HFFc6 (cell line): ENCODE results near the gene SOBP. TPM values are rescaled to one million over a fixed set of nuclear protein-coding genes. Genes with fewer than 3 reads are reported as not detected.
A peak's percentile ranks its signal among the peaks of the same experiment; 100 is the strongest.

Experiments
- DNase-seq: peaks from one replicate; pipeline ENCODE4 v3.0.0-alpha.2; 2018
- H3K27ac Mint-ChIP-seq: 2 replicates; pipeline ENCODE4 v1.8.0; 2020; ENCODE audit warnings: mild to moderate bottlenecking, mixed read lengths
- H3K27me3 Mint-ChIP-seq: 2 replicates; pipeline ENCODE4 v1.8.0; 2021; ENCODE audit warnings: mild to moderate bottlenecking, moderate library complexity, mixed read lengths; ENCODE audit not compliant: insufficient read depth
- H3K36me3 Mint-ChIP-seq: 2 replicates; pipeline ENCODE4 v1.8.0; 2021; ENCODE audit warnings: low read depth, mixed read lengths
- H3K4me1 Mint-ChIP-seq: 2 replicates; pipeline ENCODE4 v1.8.0; 2020; ENCODE audit warnings: low read depth, mixed read lengths
- H3K4me3 Mint-ChIP-seq: 2 replicates; pipeline ENCODE4 v1.8.0; 2020; ENCODE audit warnings: mild to moderate bottlenecking, moderate library complexity, mixed read lengths
- H3K9me3 Mint-ChIP-seq: 2 replicates; pipeline ENCODE4 v1.8.0; 2020; ENCODE audit warnings: mild to moderate bottlenecking, mixed read lengths
- total RNA-seq, 6 experiments: library from RNA; stranded (reverse); fragmentation: NEBNext Ultra II Directional; extraction: Animal tissue kit (Norgen Biotek cat#: 25700); gene quantifications; 2 replicates in 1 of 6; 3 replicates in 5 of 6; pipeline ENCODE4 v1.2.3, GENCODE V29; 2021
- TF ChIP-seq, protein P1 (sequence below): fragments of 200-600 bp; sonication (generic); IDR thresholded peaks from 2 replicates; pipeline ENCODE4 v1.5.0; 2021; ENCODE audit warnings: antibody characterized with exemption, mild to moderate bottlenecking

Gene SOBP
- total RNA-seq, 6 experiments from 2014 or later: 0.09 to 0.50 (median 0.15) TPM; not detected in 1

DNA sequence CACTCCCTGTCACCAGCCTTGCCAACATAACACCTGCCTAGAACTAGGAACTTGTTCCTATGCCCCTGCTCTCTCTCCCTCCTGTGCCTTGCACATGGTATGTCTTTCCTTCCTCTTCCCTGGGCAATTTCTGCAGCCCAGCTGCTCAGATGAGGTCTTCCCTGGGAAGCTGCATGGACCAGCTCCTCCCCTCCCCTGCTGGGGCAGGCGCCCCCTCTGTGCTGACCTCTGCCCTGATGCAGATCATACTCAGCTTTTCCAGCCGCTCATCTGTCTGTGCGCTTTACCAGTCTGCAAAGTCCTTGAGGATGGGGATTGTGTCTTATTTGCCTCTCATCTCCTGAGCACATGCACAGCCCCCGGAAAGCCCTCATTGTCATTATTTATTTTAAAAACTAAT is 172.4 kb downstream of the SOBP start:
- H3K4me1 Mint-ChIP-seq: peaks cover 42% of the 10 kb centered on the region

GRCh38 chr6:107663308-107663707 is 173.4 kb downstream of the SOBP start:
- TF ChIP-seq, protein P1, sequence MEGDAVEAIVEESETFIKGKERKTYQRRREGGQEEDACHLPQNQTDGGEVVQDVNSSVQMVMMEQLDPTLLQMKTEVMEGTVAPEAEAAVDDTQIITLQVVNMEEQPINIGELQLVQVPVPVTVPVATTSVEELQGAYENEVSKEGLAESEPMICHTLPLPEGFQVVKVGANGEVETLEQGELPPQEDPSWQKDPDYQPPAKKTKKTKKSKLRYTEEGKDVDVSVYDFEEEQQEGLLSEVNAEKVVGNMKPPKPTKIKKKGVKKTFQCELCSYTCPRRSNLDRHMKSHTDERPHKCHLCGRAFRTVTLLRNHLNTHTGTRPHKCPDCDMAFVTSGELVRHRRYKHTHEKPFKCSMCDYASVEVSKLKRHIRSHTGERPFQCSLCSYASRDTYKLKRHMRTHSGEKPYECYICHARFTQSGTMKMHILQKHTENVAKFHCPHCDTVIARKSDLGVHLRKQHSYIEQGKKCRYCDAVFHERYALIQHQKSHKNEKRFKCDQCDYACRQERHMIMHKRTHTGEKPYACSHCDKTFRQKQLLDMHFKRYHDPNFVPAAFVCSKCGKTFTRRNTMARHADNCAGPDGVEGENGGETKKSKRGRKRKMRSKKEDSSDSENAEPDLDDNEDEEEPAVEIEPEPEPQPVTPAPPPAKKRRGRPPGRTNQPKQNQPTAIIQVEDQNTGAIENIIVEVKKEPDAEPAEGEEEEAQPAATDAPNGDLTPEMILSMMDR: no peak
- no peak overlapping the region for H3K27ac Mint-ChIP-seq
- no peak overlapping the region for H3K4me3 Mint-ChIP-seq
- peaks cover 32% of the 10 kb centered on the region for H3K4me1 Mint-ChIP-seq
- H3K36me3 Mint-ChIP-seq: no peaks in the 10 kb centered on the region
- peaks cover 19% of the 10 kb centered on the region for H3K27me3 Mint-ChIP-seq
- no peak for DNase-seq
- H3K9me3 Mint-ChIP-seq: no peaks in the 10 kb centered on the region

More for the DNA sequence above, 172.4 kb downstream of the SOBP start:
- H3K9me3 Mint-ChIP-seq: no peaks in the 10 kb centered on the region
- H3K4me3 Mint-ChIP-seq: no peak overlapping the region
- H3K27ac Mint-ChIP-seq: no peak overlapping the region
- DNase-seq: no peak
- TF ChIP-seq, protein P1: no peak
- H3K36me3 Mint-ChIP-seq: no peaks in the 10 kb centered on the region
- H3K27me3 Mint-ChIP-seq: peaks cover 19% of the 10 kb centered on the region

GRCh38 chr6:107665382-107665781 is 175.5 kb downstream of the SOBP start:
- no peaks in the 10 kb centered on the region for H3K9me3 Mint-ChIP-seq
- H3K36me3 Mint-ChIP-seq: no peaks in the 10 kb centered on the region
- peaks cover 23% of the 10 kb centered on the region for H3K27me3 Mint-ChIP-seq
- no peak overlapping the region for H3K27ac Mint-ChIP-seq
- peak; percentile 11 for DNase-seq
- H3K4me1 Mint-ChIP-seq: peaks cover 20% of the 10 kb centered on the region
- TF ChIP-seq, protein P1: no peak
- H3K4me3 Mint-ChIP-seq: peak overlapping the region; percentile 50; the same call in 1 of the 2 replicates

DNA sequence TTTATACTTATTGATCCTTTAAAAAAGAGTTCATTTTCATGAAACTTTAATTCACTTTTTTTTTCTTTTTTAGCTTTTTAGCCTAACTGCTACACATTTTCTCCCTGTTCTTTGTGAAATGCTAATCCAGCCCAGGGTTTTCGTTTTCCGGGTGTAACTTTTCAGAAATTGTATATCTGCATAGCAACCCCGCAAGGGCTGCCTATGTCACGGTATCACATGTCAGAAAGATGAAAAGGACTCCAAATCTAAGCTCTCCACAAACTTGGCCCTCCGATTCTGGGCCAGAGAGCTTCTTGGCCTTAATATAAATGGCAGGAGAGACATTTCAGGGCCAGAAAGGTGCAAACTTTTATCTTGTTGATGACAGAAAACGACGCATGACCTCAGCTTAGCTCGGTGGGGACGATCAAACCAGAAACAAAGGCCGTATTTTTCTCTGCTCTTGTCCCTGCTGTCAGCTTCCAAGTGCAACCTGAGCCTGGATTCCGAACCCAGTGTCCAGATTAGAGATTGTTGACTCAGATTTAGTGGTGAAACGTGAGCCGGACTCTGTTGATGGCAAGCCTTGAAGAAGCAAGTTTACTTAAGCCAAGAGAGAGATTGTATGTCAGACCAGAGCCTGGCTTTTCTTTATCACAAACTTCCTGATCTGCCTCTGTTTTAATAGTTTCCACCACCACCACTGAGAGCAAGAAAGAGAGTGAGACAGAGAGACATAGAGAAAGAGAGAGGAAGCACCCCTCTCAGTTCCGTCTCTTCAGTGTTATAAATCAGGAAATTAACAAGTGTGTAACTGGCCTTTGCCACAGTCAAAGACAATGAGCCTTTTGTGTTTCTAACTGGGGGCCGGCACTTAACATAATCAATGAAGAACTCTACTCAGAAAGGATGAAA is 176.4 kb downstream of the SOBP start:
- no peak overlapping the region for H3K27ac Mint-ChIP-seq
- H3K9me3 Mint-ChIP-seq: no peaks in the 10 kb centered on the region
- TF ChIP-seq, protein P1: no peak
- no peak for DNase-seq
- no peaks in the 10 kb centered on the region for H3K36me3 Mint-ChIP-seq
- peaks cover 25% of the 10 kb centered on the region for H3K27me3 Mint-ChIP-seq
- no peak overlapping the region; the same call in 1 of the 2 replicates for H3K4me3 Mint-ChIP-seq
- H3K4me1 Mint-ChIP-seq: peaks cover 27% of the 10 kb centered on the region

DNA sequence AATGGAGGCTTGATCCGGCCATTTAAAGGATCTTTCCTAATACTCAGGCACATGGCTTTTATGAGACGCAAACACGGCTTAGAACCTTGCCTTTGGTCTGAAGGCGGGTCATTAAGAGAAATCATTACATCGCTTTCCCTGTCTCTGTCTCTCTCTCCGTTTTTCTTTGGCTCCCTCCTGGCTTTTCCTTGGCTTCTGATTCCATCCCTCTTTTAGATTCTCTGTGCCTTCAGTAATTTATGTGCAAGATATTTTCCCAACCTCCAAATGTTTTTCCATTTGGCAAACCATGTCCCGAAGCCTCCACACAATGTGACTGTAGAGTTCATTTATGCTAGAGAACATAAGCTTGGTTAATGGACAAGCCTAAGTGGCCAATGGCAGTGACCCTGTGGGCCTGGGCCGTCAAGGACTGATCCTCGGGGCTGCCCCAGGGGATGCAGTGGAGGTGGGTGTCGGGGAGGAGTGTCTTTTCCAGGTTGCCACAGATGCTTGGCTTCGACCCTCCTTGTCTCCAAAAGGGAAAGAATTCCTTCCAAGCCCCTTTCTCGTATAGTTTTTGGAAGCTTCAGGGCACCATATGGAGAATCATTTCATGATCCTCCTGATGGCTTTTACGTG is 177.2 kb downstream of the SOBP start:
- H3K27ac Mint-ChIP-seq: no peak overlapping the region
- H3K9me3 Mint-ChIP-seq: no peaks in the 10 kb centered on the region
- peaks cover 27% of the 10 kb centered on the region for H3K4me1 Mint-ChIP-seq
- H3K36me3 Mint-ChIP-seq: no peaks in the 10 kb centered on the region
- no peak for DNase-seq
- H3K27me3 Mint-ChIP-seq: peaks cover 22% of the 10 kb centered on the region
- no peak overlapping the region for H3K4me3 Mint-ChIP-seq
- TF ChIP-seq, protein P1: no peak
